ENCODE data around the gene SNX25. TPM values are rescaled to one million over a fixed set of nuclear protein-coding genes. Genes with fewer than 3 reads are reported as not detected.

Gene SNX25
- total RNA-seq, 1 donor from 2014 or later, result 53.1 TPM

DNA sequence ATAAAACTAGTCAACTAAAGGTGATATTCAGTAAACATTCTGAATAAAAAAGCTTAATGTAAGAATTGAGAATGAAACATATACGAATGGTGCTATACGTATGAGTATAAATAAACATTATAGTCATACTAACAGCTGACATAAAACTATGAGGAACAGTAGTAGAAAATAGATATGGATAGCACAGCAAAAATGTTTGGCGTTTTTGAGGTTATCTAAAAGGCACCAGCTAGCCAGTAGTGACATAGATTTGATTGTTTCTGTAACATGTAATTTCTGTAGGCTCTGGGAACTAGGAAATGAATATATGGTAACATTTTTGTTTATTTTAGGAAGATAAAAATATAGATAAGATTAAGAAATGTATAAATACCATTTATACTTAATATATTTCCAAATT lies 69.3 kb downstream of the SNX25 start:
- intact Hi-C loops (cut with micrococcal nuclease), result no loop called here
- Mint-ChIP-seq H3K27me3 (no peaks in the 10 kb centered on the region), H3K4me3 (no peak overlapping the region), H3K9me3 (no peaks in the 10 kb centered on the region), H3K4me1 (peaks cover 30% of the 10 kb centered on the region), H3K27ac (no peak overlapping the region), H3K36me3 (ENCODE audit: low read depth) (peaks cover 51% of the 10 kb centered on the region)
- ChIA-PET POLR2A (interaction anchor here (0.9 kb wide), 1 partner anchor 59 kb away, joined by 4 read pairs; no protein-coding TSS in a partner anchor), CTCF (no interaction called here)
- ATAC-seq (ENCODE audit: low read depth), result no peak
- no peak for DNase-seq
- TF ChIP-seq CTCF (IDR thresholded peaks at IDR 0.05), result no peak

- ChIA-PET POLR2A (no interaction called here), CTCF (no interaction called here)
- no peaks in the 10 kb centered on the region for H3K27me3 Mint-ChIP-seq
- no peak overlapping the region for H3K4me3 Mint-ChIP-seq
- H3K4me1 Mint-ChIP-seq, result peaks cover 23% of the 10 kb centered on the region
- no peak for TF ChIP-seq CTCF (IDR thresholded peaks at IDR 0.05)
- H3K9me3 Mint-ChIP-seq, result no peaks in the 10 kb centered on the region
- no peak overlapping the region for H3K27ac Mint-ChIP-seq
- ATAC-seq (ENCODE audit: low read depth) (no peak), DNase-seq (no peak)
- peaks cover 41% of the 10 kb centered on the region for H3K36me3 Mint-ChIP-seq (ENCODE audit: low read depth)
- intact Hi-C loops (cut with micrococcal nuclease), result no loop called here
Measured at GRCh38 chr4:185280608-185281007, 71.2 kb downstream of the SNX25 start.

GRCh38 chr4:185282968-185283367 lies 73.6 kb downstream of the SNX25 start:
- ChIA-PET POLR2A (no interaction called here), CTCF (interaction anchor here (1.2 kb wide), 1 partner anchor 70 kb away, joined by 3 read pairs; no protein-coding TSS in a partner anchor)
- TF ChIP-seq CTCF (IDR thresholded peaks at IDR 0.05), result no peak
- DNase-seq (no peak), ATAC-seq (ENCODE audit: low read depth) (no peak)
- H3K4me1 Mint-ChIP-seq, result peaks cover 5% of the 10 kb centered on the region
- no peak overlapping the region for H3K27ac Mint-ChIP-seq
- intact Hi-C loops (cut with micrococcal nuclease), result no loop called here
- H3K36me3 Mint-ChIP-seq (ENCODE audit: low read depth), result peaks cover 34% of the 10 kb centered on the region
- H3K9me3 Mint-ChIP-seq, result no peaks in the 10 kb centered on the region
- no peaks in the 10 kb centered on the region for H3K27me3 Mint-ChIP-seq
- no peak overlapping the region for H3K4me3 Mint-ChIP-seq

GRCh38 chr4:185283723-185284122 lies 74.3 kb downstream of the SNX25 start:
- Mint-ChIP-seq H3K36me3 (ENCODE audit: low read depth) (peaks cover 35% of the 10 kb centered on the region), H3K4me3 (no peak overlapping the region), H3K27ac (no peak overlapping the region), H3K27me3 (no peaks in the 10 kb centered on the region), H3K4me1 (peaks cover 2% of the 10 kb centered on the region), H3K9me3 (no peaks in the 10 kb centered on the region)
- intact Hi-C loops (cut with micrococcal nuclease), result no loop called here
- no peak for DNase-seq
- no peak for TF ChIP-seq CTCF (IDR thresholded peaks at IDR 0.05)
- ChIA-PET CTCF (interaction anchor here (1.2 kb wide), 1 partner anchor 71 kb away, joined by 3 read pairs; no protein-coding TSS in a partner anchor), POLR2A (no interaction called here)
- no peak for ATAC-seq (ENCODE audit: low read depth)

DNA sequence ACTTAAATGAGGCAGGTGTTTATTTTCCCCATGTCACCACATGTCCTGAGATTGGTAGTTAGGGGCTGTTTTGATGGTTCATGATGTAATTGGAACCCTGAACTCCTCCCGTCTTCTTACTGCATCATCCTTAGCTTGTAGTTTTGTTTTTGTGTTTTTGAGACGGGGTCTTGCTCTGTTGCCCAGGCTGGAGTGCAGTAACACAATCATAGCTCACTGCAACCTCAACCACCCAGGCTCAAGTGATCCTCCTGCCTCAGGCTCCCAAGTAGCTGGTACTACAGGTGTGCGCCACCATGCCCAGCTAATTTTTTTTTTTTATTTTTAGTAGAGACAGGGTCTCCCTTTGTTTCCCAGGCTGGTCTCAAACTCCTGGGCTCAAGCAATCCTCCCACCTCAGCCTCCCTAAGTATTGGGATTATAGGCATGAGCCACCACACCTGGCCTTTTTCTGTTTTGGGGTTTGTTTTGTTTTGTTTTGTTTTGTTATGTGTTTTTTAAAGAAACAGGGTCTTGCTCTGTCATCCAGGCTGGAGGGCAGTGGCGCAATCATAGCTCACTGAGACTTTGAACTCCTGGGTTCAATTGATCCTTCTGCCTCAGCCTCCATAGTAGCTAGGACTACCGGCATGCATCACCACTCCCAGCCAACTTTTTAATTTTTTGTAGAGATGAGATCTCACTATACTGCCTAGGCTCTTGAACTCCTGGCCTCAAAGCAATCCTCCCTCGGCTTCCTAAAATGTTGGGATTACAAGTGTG lies 76.4 kb downstream of the SNX25 start:
- H3K36me3 Mint-ChIP-seq (ENCODE audit: low read depth), result peaks cover 48% of the 10 kb centered on the region
- no peak for ATAC-seq (ENCODE audit: low read depth)
- no peaks in the 10 kb centered on the region for H3K27me3 Mint-ChIP-seq
- intact Hi-C loops (cut with micrococcal nuclease), result no loop called here
- POLR2A ChIA-PET, result no interaction called here
- no peaks in the 10 kb centered on the region for H3K4me1 Mint-ChIP-seq
- no peak overlapping the region for H3K4me3 Mint-ChIP-seq
- no peaks in the 10 kb centered on the region for H3K9me3 Mint-ChIP-seq
- H3K27ac Mint-ChIP-seq, result no peak overlapping the region
- no peak for TF ChIP-seq CTCF (IDR thresholded peaks at IDR 0.05)
- DNase-seq, result no peak
- CTCF ChIA-PET, result no interaction called here

Data from activated B cell treated with CpG ODN at 0.5 μM for 24 hours (primary cell).